Mucosa of stomach (tissue), 1 donor: ENCODE data around the gene USP22.
"Not testable (repeated sequence)": the region's sequence is repeated elsewhere in the genome, so short reads cannot be mapped to it uniquely, and the experiment has no call there.

Experiments
- H3K27me3 ChIP-seq: one replicate; pipeline ENCODE4 v1.7.0; 2013; ENCODE audit warnings: mild to moderate bottlenecking, low read length; ENCODE audit not compliant: control insufficient read depth, insufficient read depth
- H3K36me3 ChIP-seq: one replicate; pipeline ENCODE4 v1.7.0; 2013; ENCODE audit warnings: low read length; ENCODE audit not compliant: control insufficient read depth, insufficient read depth
- H3K4me1 ChIP-seq: one replicate; pipeline ENCODE4 v1.7.0; 2013; ENCODE audit warnings: mild to moderate bottlenecking, low read length; ENCODE audit not compliant: control insufficient read depth, insufficient read depth
- H3K4me3 ChIP-seq: one replicate; pipeline ENCODE4 v1.7.0; 2013; ENCODE audit warnings: low read length
- H3K9ac ChIP-seq: one replicate; pipeline ENCODE4 v1.7.0; 2013; ENCODE audit warnings: mild to moderate bottlenecking, low read length, moderate library complexity
- H3K9me3 ChIP-seq: one replicate; pipeline ENCODE4 v1.7.0; 2013; ENCODE audit warnings: mild to moderate bottlenecking, low read length, moderate library complexity; ENCODE audit not compliant: control insufficient read depth
- donor health status: Pancreatic carcinoma.

The USP22 gene

GRCh38 chr17:20987511-20987910, 55.3 kb downstream of the USP22 start:
- Histone ChIP-seq H3K9me3 (no peaks in the 10 kb centered on the region), H3K9ac (no peak overlapping the region), H3K4me3 (no peak overlapping the region)

DNA sequence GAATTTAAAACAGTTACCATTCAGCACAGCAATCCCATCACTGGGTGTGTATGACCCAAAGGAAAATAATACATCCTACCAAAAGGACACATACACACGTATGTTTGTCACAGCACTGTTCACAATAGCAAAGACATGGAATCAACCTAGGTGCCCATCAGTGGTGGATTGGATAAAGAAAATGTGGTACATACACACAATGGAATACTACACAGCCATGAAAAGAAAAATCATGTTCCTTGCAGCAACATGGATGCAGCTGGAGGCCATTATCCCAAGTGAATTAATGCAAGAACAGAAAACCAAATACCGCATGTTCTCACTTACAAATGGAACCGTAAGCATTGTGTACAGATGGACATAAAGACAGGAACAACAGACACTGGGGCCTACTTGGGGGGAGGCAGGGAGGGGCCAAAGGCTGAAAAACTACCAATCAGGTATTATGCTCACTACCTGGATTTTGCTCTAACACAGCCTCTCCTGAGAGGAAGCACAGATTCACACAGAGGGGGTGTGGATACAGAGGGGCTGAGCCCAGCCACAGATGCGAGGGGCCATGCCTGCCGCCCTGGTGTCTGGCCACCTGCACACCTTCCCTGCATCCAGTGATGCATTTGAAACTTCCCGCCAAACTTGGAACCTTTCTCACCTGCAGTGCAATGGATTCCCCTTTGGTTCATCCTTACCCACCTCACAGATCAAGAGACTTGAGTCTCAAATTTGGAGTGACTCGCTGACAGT, 55.9 kb downstream of the USP22 start:
- Histone ChIP-seq H3K9me3 (no peaks in the 10 kb centered on the region), H3K4me1 (no peaks in the 10 kb centered on the region), H3K9ac (no peak overlapping the region), H3K4me3 (no peak overlapping the region), H3K27me3 (no peaks in the 10 kb centered on the region), H3K36me3 (no peaks in the 10 kb centered on the region)

More at GRCh38 chr17:20987511-20987910, 55.3 kb downstream of the USP22 start:
- Histone ChIP-seq H3K4me1 (no peaks in the 10 kb centered on the region), H3K36me3 (no peaks in the 10 kb centered on the region), H3K27me3 (no peaks in the 10 kb centered on the region)

DNA sequence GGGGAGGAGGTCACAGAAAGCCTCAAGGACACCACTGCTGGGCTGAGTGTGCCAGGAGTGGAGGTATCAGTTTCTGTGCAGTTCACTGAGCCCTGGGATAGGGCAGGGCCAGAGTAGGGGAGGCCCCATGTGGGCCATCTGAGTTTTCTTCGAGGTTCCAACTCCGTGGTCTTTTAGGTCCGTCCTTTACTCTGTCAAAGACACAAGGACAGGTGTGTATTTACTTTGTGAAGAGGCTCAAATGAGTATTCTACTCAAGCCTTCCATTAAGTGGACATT, 59.5 kb downstream of the USP22 start:
- Histone ChIP-seq H3K4me3 (no peak overlapping the region), H3K4me1 (no peaks in the 10 kb centered on the region), H3K27me3 (no peaks in the 10 kb centered on the region), H3K9me3 (no peaks in the 10 kb centered on the region), H3K9ac (no peak overlapping the region), H3K36me3 (no peaks in the 10 kb centered on the region)

DNA sequence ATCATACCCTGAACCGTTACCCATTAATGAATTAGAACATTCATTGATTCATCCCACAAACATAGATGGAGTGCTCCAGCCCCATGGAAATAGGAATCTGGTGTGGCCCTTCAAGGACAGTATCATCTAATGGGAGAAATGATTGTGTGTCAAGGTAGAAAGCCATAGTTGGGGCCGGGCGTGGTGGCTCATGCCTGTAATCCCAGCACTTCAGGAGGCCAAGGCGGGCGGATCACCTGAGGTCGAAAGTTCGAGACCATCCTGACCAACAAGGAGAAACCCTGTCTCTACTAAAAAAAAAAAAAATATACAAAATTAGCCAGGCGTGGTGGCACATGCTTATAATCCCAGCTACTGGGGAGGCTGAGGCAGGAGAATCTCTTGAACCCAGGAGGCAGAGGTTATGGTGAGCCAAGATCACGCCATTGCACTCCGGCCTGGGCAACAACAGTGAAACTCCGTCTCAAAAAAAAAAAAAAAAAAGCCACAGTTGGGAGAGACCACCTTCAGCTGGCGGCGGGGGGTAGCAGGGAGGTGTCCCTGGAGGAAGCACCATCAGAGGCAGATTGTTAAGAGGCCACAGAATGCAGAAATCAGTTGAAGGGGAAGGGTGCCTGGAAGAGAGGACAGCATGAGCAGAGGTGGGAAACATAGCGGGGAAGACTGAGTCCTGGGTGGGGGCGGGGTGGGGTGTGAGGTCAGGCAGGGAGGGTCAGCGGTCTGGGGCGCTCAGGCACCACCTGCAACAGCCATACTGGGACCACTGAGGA, 60.0 kb downstream of the USP22 start:
- Histone ChIP-seq H3K4me1 (no peaks in the 10 kb centered on the region), H3K9me3 (no peaks in the 10 kb centered on the region), H3K9ac (no peak overlapping the region), H3K36me3 (no peaks in the 10 kb centered on the region), H3K27me3 (no peaks in the 10 kb centered on the region), H3K4me3 (no peak overlapping the region)

DNA sequence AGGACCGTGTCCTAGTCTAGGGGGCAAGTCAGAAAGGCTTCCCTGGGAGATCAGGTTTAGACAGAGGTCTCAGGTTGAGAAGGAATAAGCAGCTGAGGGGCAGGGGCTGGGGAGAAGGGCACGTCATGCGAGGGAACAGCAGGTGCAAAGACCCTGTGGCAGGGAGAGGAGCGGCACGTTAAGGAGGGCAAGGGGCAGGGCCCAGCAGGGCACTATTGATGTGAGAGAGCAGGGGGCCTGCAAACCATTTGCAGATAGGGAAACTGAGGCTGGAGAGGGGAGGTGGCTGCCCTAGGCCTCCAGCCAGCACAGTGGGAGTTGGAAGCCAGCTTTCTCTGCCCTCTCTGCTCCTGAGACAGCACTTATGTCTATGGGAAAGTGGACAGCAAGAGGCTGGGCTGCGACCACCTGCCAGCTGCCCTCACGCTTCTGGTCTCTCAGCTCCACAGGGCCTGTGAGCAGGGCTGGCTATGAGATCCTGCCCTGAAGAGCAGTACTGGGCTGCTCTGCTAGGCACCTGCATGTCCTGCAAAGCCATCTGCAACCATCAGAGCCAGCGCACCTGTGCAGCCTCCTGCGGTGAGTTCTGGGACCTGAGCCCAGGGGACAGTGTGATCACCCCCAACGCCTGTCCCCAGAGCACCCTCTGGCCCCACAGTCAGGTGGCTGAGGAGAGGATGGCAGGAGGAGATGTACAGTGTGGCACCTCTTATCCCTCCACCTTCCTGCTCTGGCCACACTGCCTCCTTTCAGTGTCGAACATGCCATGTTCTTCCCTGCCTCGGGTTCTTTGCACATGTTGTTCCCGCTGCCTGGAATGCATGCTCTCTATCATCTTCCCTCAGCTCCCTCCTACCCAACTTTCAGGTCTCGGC, 61.5 kb downstream of the USP22 start:
- Histone ChIP-seq H3K9me3 (no peaks in the 10 kb centered on the region), H3K4me3 (no peak overlapping the region), H3K36me3 (no peaks in the 10 kb centered on the region), H3K9ac (no peak overlapping the region), H3K27me3 (peaks cover 4% of the 10 kb centered on the region), H3K4me1 (no peaks in the 10 kb centered on the region)

GRCh38 chr17:20979792-20980083, 63.1 kb downstream of the USP22 start:
- Histone ChIP-seq H3K27me3 (peaks cover 7% of the 10 kb centered on the region), H3K9ac (no peak overlapping the region), H3K4me3 (no peak overlapping the region), H3K9me3 (no peaks in the 10 kb centered on the region), H3K36me3 (no peaks in the 10 kb centered on the region), H3K4me1 (no peaks in the 10 kb centered on the region)

DNA sequence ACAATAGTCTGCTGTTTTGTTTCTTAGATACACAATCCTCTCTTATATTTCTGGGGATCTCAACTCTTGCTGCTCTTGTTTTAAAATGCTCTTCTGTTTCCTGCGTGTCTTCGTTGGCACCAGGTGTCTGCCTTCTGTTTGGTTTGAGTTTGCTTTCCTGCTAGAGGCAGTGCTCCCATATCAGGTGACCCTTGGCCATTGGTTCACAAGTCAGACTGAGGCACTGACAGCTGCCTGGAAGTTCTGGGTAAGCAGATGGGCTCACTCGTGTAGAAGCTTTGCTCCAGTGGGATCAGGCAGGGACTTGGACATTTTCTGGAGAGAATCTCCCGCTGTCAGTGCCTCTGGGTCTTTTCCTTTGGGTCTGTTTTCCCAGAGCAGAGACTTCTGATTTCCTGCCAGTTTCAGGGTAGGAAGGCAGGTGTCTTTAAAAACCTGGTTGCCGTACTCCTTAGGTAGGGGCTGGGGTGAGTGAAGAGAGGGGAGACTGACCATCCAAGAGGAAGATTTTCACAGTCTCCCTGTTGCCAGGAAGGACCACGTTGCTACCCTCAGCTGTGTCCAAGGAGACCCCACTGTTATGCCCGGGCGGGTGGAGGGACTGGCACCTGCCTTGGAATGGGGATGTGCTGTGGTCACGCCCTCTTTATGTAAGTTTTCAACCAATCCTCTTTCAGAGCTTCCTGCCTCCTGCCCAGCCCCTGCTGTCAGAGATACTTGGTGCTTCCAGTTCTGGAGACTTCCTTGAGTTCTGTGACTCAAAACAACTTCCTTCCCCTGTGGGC, 63.6 kb downstream of the USP22 start:
- H3K9me3 ChIP-seq, H3K36me3 ChIP-seq, H3K4me1 ChIP-seq, H3K9ac ChIP-seq, H3K27me3 ChIP-seq, H3K4me3 ChIP-seq: not testable (repeated sequence)

- H3K9ac ChIP-seq, H3K9me3 ChIP-seq, H3K4me1 ChIP-seq, H3K4me3 ChIP-seq, H3K27me3 ChIP-seq, H3K36me3 ChIP-seq: not testable (repeated sequence)
Observed at GRCh38 chr17:20977609-20978253, 65.1 kb downstream of the USP22 start.

DNA sequence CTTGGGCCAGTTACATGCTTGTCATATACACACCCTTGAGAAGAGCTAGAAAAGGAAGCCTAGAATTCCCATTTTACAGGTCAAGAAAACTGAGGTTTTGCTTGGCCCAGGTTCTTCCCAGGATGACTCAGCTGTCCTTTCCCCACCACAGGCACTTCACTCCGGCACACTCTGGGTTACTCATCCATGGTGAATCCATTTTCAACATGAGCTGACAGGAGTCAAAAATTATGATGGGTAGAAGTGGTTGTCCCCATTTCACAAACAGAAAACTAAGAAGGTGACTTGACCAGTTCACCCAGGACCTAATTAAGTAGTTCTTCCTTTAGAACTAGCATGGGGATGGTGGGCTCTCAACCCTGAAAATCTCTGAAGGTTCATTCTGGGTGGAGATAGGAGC, 67.2 kb downstream of the USP22 start:
- no peaks in the 10 kb centered on the region for H3K9me3 ChIP-seq
- peaks cover 7% of the 10 kb centered on the region for H3K27me3 ChIP-seq
- no peak overlapping the region for H3K9ac ChIP-seq
- H3K36me3 ChIP-seq, result no peaks in the 10 kb centered on the region
- no peaks in the 10 kb centered on the region for H3K4me1 ChIP-seq
- H3K4me3 ChIP-seq, result no peak overlapping the region

DNA sequence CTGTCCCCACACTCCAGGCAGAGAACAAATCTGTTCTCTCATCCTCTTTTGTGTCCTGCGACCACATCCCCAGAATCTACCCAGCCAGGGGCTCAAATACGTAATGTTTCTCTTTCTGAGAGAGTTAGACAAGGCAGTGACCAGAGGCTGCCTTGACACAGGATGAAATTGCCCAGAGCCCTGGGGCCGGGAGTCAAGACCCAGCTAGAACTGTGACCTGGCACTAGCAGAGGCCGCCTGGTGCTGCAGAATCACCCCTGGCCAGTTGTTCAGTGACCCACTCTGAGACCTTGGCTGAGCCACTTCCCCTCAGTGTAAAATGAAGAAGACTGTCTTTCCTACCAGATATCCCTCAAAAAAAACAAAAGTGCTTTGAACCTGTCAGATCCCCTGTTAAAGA, 72.5 kb downstream of the USP22 start:
- H3K9ac ChIP-seq, result no peak overlapping the region
- no peak overlapping the region for H3K4me3 ChIP-seq
- no peaks in the 10 kb centered on the region for H3K36me3 ChIP-seq
- no peaks in the 10 kb centered on the region for H3K27me3 ChIP-seq
- no peaks in the 10 kb centered on the region for H3K4me1 ChIP-seq
- H3K9me3 ChIP-seq, result no peaks in the 10 kb centered on the region

- no peaks in the 10 kb centered on the region for H3K4me1 ChIP-seq
Observed at GRCh38 chr17:20968913-20969616, 73.7 kb downstream of the USP22 start.

More at GRCh38 chr17:20968913-20969616, 73.7 kb downstream of the USP22 start:
- Histone ChIP-seq H3K36me3 (no peaks in the 10 kb centered on the region), H3K9ac (no peak overlapping the region), H3K9me3 (no peaks in the 10 kb centered on the region), H3K27me3 (no peaks in the 10 kb centered on the region), H3K4me3 (no peak overlapping the region)
